ENCODE results near the gene SH3GL1. TPM values are rescaled to one million over a fixed set of nuclear protein-coding genes. Genes with fewer than 3 reads are reported as not detected.

The SH3GL1 gene
- total RNA-seq, 4 donors from 2014 or later: 49.4 to 77.2 (median 59.5) TPM

- intact Hi-C loops (cut with DNase I): no loop called here
- TF ChIP-seq, protein P1, sequence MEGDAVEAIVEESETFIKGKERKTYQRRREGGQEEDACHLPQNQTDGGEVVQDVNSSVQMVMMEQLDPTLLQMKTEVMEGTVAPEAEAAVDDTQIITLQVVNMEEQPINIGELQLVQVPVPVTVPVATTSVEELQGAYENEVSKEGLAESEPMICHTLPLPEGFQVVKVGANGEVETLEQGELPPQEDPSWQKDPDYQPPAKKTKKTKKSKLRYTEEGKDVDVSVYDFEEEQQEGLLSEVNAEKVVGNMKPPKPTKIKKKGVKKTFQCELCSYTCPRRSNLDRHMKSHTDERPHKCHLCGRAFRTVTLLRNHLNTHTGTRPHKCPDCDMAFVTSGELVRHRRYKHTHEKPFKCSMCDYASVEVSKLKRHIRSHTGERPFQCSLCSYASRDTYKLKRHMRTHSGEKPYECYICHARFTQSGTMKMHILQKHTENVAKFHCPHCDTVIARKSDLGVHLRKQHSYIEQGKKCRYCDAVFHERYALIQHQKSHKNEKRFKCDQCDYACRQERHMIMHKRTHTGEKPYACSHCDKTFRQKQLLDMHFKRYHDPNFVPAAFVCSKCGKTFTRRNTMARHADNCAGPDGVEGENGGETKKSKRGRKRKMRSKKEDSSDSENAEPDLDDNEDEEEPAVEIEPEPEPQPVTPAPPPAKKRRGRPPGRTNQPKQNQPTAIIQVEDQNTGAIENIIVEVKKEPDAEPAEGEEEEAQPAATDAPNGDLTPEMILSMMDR (IDR thresholded peaks at IDR 0.05): no peak
- TF ChIP-seq EP300 (IDR thresholded peaks at IDR 0.05) (no peak), POLR2A (IDR thresholded peaks at IDR 0.05; ENCODE audit: low read depth) (no peak), POLR2AphosphoS5 (IDR thresholded peaks at IDR 0.05) (no peak)
- peaks cover 9 to 66% (median 52%) of the 10 kb centered on the region in 4 donors for H3K36me3 ChIP-seq
Measured at GRCh38 chr19:4431296-4431695, 30.9 kb upstream of the SH3GL1 start.

DNA sequence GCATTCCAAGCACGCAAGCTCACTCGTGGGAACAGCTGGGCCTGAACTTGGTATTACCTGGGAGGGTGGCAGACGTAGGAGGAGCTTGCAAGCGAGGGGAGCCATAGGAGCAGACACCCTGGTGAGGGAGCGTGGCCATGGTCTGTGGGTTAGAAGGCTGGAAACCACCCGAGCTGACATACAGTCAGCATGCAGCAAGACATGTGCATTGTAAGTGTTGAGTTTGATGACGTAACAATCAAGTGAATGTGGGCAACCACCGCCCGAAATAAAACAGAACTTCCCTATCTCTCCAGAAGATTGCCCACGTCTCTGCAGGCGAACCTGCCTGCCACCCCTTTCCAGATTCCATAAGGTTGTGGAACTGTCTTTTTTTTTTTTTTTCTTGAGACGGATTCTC, 30.4 kb upstream of the SH3GL1 start:
- intact Hi-C loops (cut with DNase I): no loop called here
- Histone ChIP-seq H3K9me3 (no peaks in the 10 kb centered on the region), H3K4me3 (no peak overlapping the region), H3K4me1 (no peaks in the 10 kb centered on the region), H3K27ac (replicated peaks in 1 of 4) (no peak overlapping the region), H3K27me3 (no peaks in the 10 kb centered on the region), H3K36me3 (peaks cover 9 to 61% (median 52%) of the 10 kb centered on the region in 4 donors)
- no peak for DNase-seq (ENCODE audit: extremely low spot score)
- WGBS: 79% methylated on average over 12 of the region's 12 CpGs
- TF ChIP-seq, protein P1 (IDR thresholded peaks at IDR 0.05): no peak
- TF ChIP-seq EP300 (IDR thresholded peaks at IDR 0.05) (no peak), POLR2A (IDR thresholded peaks at IDR 0.05; ENCODE audit: low read depth) (no peak), POLR2AphosphoS5 (IDR thresholded peaks at IDR 0.05) (no peak)

More at GRCh38 chr19:4431296-4431695, 30.9 kb upstream of the SH3GL1 start:
- 83% methylated on average over 9 of the region's 9 CpGs for WGBS
- DNase-seq (ENCODE audit: extremely low spot score): no peak
- Histone ChIP-seq H3K27ac (replicated peaks in 1 of 4) (no peak overlapping the region), H3K9me3 (no peaks in the 10 kb centered on the region), H3K27me3 (no peaks in the 10 kb centered on the region), H3K4me1 (no peaks in the 10 kb centered on the region), H3K4me3 (no peak overlapping the region)

DNA sequence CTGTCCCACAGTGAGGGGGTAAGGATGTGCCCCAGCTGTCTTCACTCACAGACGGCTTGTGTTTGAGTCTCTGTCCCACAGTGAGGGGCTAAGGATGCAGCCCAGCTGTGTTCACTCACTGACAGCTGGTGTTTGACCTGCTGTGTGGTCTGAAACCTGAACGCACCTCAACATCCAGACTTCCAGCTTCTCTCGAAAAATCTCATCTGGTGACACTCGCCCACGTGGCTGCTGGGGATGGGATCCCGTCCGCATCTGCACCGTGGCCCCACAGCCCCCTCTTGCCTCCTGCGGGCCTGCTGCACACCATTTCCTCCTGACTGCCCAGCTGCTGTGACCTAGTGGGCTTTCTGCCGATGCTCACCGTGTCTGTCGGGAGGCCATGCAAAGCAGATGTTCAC, 29.4 kb upstream of the SH3GL1 start:
- DNase-seq (ENCODE audit: extremely low spot score): no peak
- Histone ChIP-seq H3K9me3 (no peaks in the 10 kb centered on the region), H3K4me3 (no peak overlapping the region), H3K4me1 (no peaks in the 10 kb centered on the region), H3K36me3 (peaks cover 9 to 58% (median 52%) of the 10 kb centered on the region in 4 donors), H3K27me3 (no peaks in the 10 kb centered on the region), H3K27ac (replicated peaks in 1 of 4) (no peak overlapping the region)
- intact Hi-C loops (cut with DNase I): no loop called here
- WGBS: 75% methylated on average over 11 of the region's 12 CpGs
- TF ChIP-seq, protein P1 (IDR thresholded peaks at IDR 0.05): no peak
- TF ChIP-seq EP300 (IDR thresholded peaks at IDR 0.05) (no peak), POLR2AphosphoS5 (IDR thresholded peaks at IDR 0.05) (no peak), POLR2A (IDR thresholded peaks at IDR 0.05; ENCODE audit: low read depth) (no peak)

GRCh38 chr19:4429256-4429655, 28.9 kb upstream of the SH3GL1 start:
- no peak for TF ChIP-seq POLR2AphosphoS5 (IDR thresholded peaks at IDR 0.05)
- no peak for DNase-seq (ENCODE audit: extremely low spot score)
- no peaks in the 10 kb centered on the region for H3K4me1 ChIP-seq
- H3K9me3 ChIP-seq: no peaks in the 10 kb centered on the region
- H3K27me3 ChIP-seq: no peaks in the 10 kb centered on the region
- intact Hi-C loops (cut with DNase I): no loop called here
- no peak overlapping the region for H3K4me3 ChIP-seq
- H3K36me3 ChIP-seq: peaks cover 8 to 56% (median 49%) of the 10 kb centered on the region in 4 donors
- no peak overlapping the region for H3K27ac ChIP-seq (replicated peaks in 1 of 4)
- 83% methylated on average over 16 of the region's 16 CpGs for WGBS

DNA sequence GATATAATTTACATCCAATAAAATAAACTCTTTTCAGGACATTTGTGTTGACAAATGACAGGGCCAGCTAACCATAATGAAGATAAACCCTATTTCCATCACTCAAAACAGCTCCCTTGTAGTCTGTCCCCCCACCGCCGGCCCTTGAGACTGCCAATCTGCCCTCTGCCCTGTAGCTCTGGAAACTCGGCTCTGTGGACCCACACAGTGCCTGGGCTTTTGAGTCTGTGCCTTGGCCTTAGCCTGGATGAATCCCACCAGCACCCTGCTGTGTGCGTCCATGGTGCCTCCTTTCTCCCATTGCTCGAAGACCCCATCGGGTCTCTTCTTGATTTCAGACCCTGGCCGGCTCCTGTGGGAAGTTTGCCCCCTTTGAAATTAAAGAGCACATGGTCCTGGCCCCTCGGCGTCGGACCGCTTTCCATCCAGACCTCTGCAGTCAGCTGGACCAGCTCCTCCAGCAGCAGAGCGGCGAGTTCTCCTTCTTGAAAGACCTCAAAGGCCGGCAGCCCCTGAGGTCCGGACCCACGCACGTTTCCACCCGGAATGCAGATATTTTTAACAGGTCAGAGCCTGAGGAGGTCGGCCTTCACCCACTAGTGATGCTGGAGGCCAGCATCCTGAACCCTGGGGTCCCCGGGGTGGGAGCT, 28.1 kb upstream of the SH3GL1 start:
- 88% methylated on average over 19 of the region's 20 CpGs for WGBS
- no peak for DNase-seq (ENCODE audit: extremely low spot score)
- Histone ChIP-seq H3K4me3 (no peak overlapping the region), H3K36me3 (peaks cover 5 to 56% (median 47%) of the 10 kb centered on the region in 4 donors), H3K4me1 (no peaks in the 10 kb centered on the region), H3K9me3 (no peaks in the 10 kb centered on the region), H3K27me3 (no peaks in the 10 kb centered on the region), H3K27ac (replicated peaks in 1 of 4) (no peak overlapping the region)
- intact Hi-C loops (cut with DNase I): no loop called here
- TF ChIP-seq EP300 (IDR thresholded peaks at IDR 0.05): no peak
- no peak for TF ChIP-seq POLR2A (IDR thresholded peaks at IDR 0.05; ENCODE audit: low read depth)
- TF ChIP-seq, protein P1 (IDR thresholded peaks at IDR 0.05): no peak
- TF ChIP-seq POLR2AphosphoS5 (IDR thresholded peaks at IDR 0.05): no peak
